ENCODE data around the gene ZYX.

The ZYX gene

GRCh38 chr7:143354376-143354775 is 26.8 kb upstream of the ZYX start:
- Histone ChIP-seq H3K9ac (ENCODE audit: low read depth, low read length, poor library complexity) (no peak overlapping the region), H3K14ac (ENCODE audit: low read length) (no peak overlapping the region), H3K23ac (ENCODE audit: low read depth, low read length, poor library complexity) (no peak overlapping the region), H2BK15ac (ENCODE audit: low read length) (no peak overlapping the region), H2BK5ac (ENCODE audit: low read length) (no peak overlapping the region), H3K27me3 (ENCODE audit: control insufficient read depth in 3 of 3, insufficient read depth in 3 of 3, low read depth in 1 of 3, low read length in 3 of 3) (peaks cover 0 to 5% (median 0%) of the 10 kb centered on the region in 3 experiments), H3K4ac (ENCODE audit: low read length) (no peak overlapping the region), H3K4me1 (ENCODE audit: control insufficient read depth in 2 of 2, insufficient read depth in 1 of 2, low read depth in 1 of 2, low read length in 2 of 2) (peaks cover 19 to 24% of the 10 kb centered on the region in 2 donors), H2AK5ac (ENCODE audit: low read depth, low read length) (no peak overlapping the region), H3K27ac (replicated peaks; ENCODE audit: low read length) (no peak overlapping the region), H2BK12ac (ENCODE audit: low read length) (no peak overlapping the region), H4K8ac (ENCODE audit: low read depth, low read length) (no peak overlapping the region), H3K79me1 (ENCODE audit: low read depth, low read length) (peaks cover 2% of the 10 kb centered on the region), H4K91ac (ENCODE audit: low read depth, low read length, poor library complexity) (no peak overlapping the region), H3K4me2 (ENCODE audit: insufficient read depth, low read length, poor library complexity, severe bottlenecking) (no peak overlapping the region), H3K18ac (ENCODE audit: low read length) (no peak overlapping the region), H3K36me3 (replicated peaks in 1 of 2; ENCODE audit: control insufficient read depth in 2 of 2, insufficient read depth in 2 of 2, low read length in 2 of 2) (peaks cover 33 to 36% of the 10 kb centered on the region in 2 donors), H3K4me3 (ENCODE audit: low read length in 2 of 2) (no peak overlapping the region), H3K9me3 (replicated peaks in 1 of 2; ENCODE audit: control insufficient read depth in 2 of 2, insufficient read depth in 1 of 2, low read depth in 1 of 2, low read length in 2 of 2) (no peaks in the 10 kb centered on the region), H2BK120ac (ENCODE audit: low read depth, low read length) (no peak overlapping the region), H2AFZ (ENCODE audit: low read length) (no peak overlapping the region)
- WGBS, 2 donors (ENCODE audit: extremely low coverage in 2 of 2, insufficient read length in 2 of 2, insufficient replicate concordance in 1 of 2) = no CpG with 5 or more reads among the region's 8 CpGs
- no peak for DNase-seq (ENCODE audit: low spot score)

- no peak for DNase-seq (ENCODE audit: low spot score)
- Histone ChIP-seq H2AK5ac (ENCODE audit: low read depth, low read length) (peak overlapping the region; percentile 8), H3K27ac (replicated peaks; ENCODE audit: low read length) (no peak overlapping the region), H3K79me1 (ENCODE audit: low read depth, low read length) (peaks cover 2% of the 10 kb centered on the region), H3K36me3 (replicated peaks in 1 of 2; ENCODE audit: control insufficient read depth in 2 of 2, insufficient read depth in 2 of 2, low read length in 2 of 2) (peaks cover 37 to 42% of the 10 kb centered on the region in 2 donors), H2BK15ac (ENCODE audit: low read length) (no peak overlapping the region), H3K23ac (ENCODE audit: low read depth, low read length, poor library complexity) (no peak overlapping the region), H3K4me1 (ENCODE audit: control insufficient read depth in 2 of 2, insufficient read depth in 1 of 2, low read depth in 1 of 2, low read length in 2 of 2) (peaks cover 19 to 24% of the 10 kb centered on the region in 2 donors), H2BK12ac (ENCODE audit: low read length) (no peak overlapping the region), H3K18ac (ENCODE audit: low read length) (no peak overlapping the region), H3K14ac (ENCODE audit: low read length) (no peak overlapping the region), H3K9me3 (replicated peaks in 1 of 2; ENCODE audit: control insufficient read depth in 2 of 2, insufficient read depth in 1 of 2, low read depth in 1 of 2, low read length in 2 of 2) (no peaks in the 10 kb centered on the region), H3K4me3 (ENCODE audit: low read length in 2 of 2) (no peak overlapping the region), H3K9ac (ENCODE audit: low read depth, low read length, poor library complexity) (no peak overlapping the region), H2BK120ac (ENCODE audit: low read depth, low read length) (no peak overlapping the region), H2AFZ (ENCODE audit: low read length) (no peak overlapping the region), H2BK5ac (ENCODE audit: low read length) (no peak overlapping the region), H3K4ac (ENCODE audit: low read length) (no peak overlapping the region), H4K8ac (ENCODE audit: low read depth, low read length) (no peak overlapping the region), H4K91ac (ENCODE audit: low read depth, low read length, poor library complexity) (no peak overlapping the region), H3K4me2 (ENCODE audit: insufficient read depth, low read length, poor library complexity, severe bottlenecking) (no peak overlapping the region), H3K27me3 (ENCODE audit: control insufficient read depth in 3 of 3, insufficient read depth in 3 of 3, low read depth in 1 of 3, low read length in 3 of 3) (no peaks in the 10 kb centered on the region)
- no CpG with 5 or more reads among the region's 8 CpGs for WGBS, 2 donors (ENCODE audit: extremely low coverage in 2 of 2, insufficient read length in 2 of 2, insufficient replicate concordance in 1 of 2)
Observed at GRCh38 chr7:143354965-143355364, 26.2 kb upstream of the ZYX start.

- H3K4me1 ChIP-seq (ENCODE audit: control insufficient read depth in 2 of 2, insufficient read depth in 1 of 2, low read depth in 1 of 2, low read length in 2 of 2) = peaks cover 22 to 24% of the 10 kb centered on the region in 2 donors
- no CpG with 5 or more reads among the region's 16 CpGs for WGBS, 2 donors (ENCODE audit: extremely low coverage in 2 of 2, insufficient read length in 2 of 2, insufficient replicate concordance in 1 of 2)
- no peak overlapping the region for H4K8ac ChIP-seq (ENCODE audit: low read depth, low read length)
- H2BK120ac ChIP-seq (ENCODE audit: low read depth, low read length) = no peak overlapping the region
- no peak for DNase-seq (ENCODE audit: low spot score)
- no peak overlapping the region for H2AFZ ChIP-seq (ENCODE audit: low read length)
- no peak overlapping the region for H3K18ac ChIP-seq (ENCODE audit: low read length)
- no peak overlapping the region for H3K4ac ChIP-seq (ENCODE audit: low read length)
- no peak overlapping the region for H3K27ac ChIP-seq (replicated peaks; ENCODE audit: low read length)
- H2BK15ac ChIP-seq (ENCODE audit: low read length) = no peak overlapping the region
- H3K27me3 ChIP-seq (ENCODE audit: control insufficient read depth in 3 of 3, insufficient read depth in 3 of 3, low read depth in 1 of 3, low read length in 3 of 3) = no peaks in the 10 kb centered on the region
- no peak overlapping the region for H4K91ac ChIP-seq (ENCODE audit: low read depth, low read length, poor library complexity)
- peak overlapping the region; percentile 36 for H3K9ac ChIP-seq (ENCODE audit: low read depth, low read length, poor library complexity)
- no peaks in the 10 kb centered on the region for H3K9me3 ChIP-seq (replicated peaks in 1 of 2; ENCODE audit: control insufficient read depth in 2 of 2, insufficient read depth in 1 of 2, low read depth in 1 of 2, low read length in 2 of 2)
- no peak overlapping the region for H3K4me3 ChIP-seq (ENCODE audit: low read length in 2 of 2)
- H3K36me3 ChIP-seq (replicated peaks in 1 of 2; ENCODE audit: control insufficient read depth in 2 of 2, insufficient read depth in 2 of 2, low read length in 2 of 2) = peaks cover 37 to 42% of the 10 kb centered on the region in 2 donors
- no peak overlapping the region for H3K23ac ChIP-seq (ENCODE audit: low read depth, low read length, poor library complexity)
- no peak overlapping the region for H3K4me2 ChIP-seq (ENCODE audit: insufficient read depth, low read length, poor library complexity, severe bottlenecking)
- no peak overlapping the region for H2BK5ac ChIP-seq (ENCODE audit: low read length)
- no peak overlapping the region for H2AK5ac ChIP-seq (ENCODE audit: low read depth, low read length)
- no peak overlapping the region for H3K14ac ChIP-seq (ENCODE audit: low read length)
- no peak overlapping the region for H2BK12ac ChIP-seq (ENCODE audit: low read length)
- peaks cover 2% of the 10 kb centered on the region for H3K79me1 ChIP-seq (ENCODE audit: low read depth, low read length)
Observed at GRCh38 chr7:143355450-143356385, 25.4 kb upstream of the ZYX start.

- H3K23ac ChIP-seq (ENCODE audit: low read depth, low read length, poor library complexity) = peak overlapping the region; percentile 25
- no CpG with 5 or more reads among the region's 13 CpGs for WGBS, 2 donors (ENCODE audit: extremely low coverage in 2 of 2, insufficient read length in 2 of 2, insufficient replicate concordance in 1 of 2)
- no peak overlapping the region for H3K4me3 ChIP-seq (ENCODE audit: low read length in 2 of 2)
- H2AK5ac ChIP-seq (ENCODE audit: low read depth, low read length) = no peak overlapping the region
- H2BK120ac ChIP-seq (ENCODE audit: low read depth, low read length) = no peak overlapping the region
- H3K27ac ChIP-seq (replicated peaks; ENCODE audit: low read length) = no peak overlapping the region
- H2BK15ac ChIP-seq (ENCODE audit: low read length) = no peak overlapping the region
- peaks cover 24% of the 10 kb centered on the region in 2 donors for H3K4me1 ChIP-seq (ENCODE audit: control insufficient read depth in 2 of 2, insufficient read depth in 1 of 2, low read depth in 1 of 2, low read length in 2 of 2)
- no peaks in the 10 kb centered on the region for H3K9me3 ChIP-seq (replicated peaks in 1 of 2; ENCODE audit: control insufficient read depth in 2 of 2, insufficient read depth in 1 of 2, low read depth in 1 of 2, low read length in 2 of 2)
- H3K18ac ChIP-seq (ENCODE audit: low read length) = no peak overlapping the region
- H3K14ac ChIP-seq (ENCODE audit: low read length) = no peak overlapping the region
- no peak overlapping the region for H3K9ac ChIP-seq (ENCODE audit: low read depth, low read length, poor library complexity)
- no peak overlapping the region for H4K8ac ChIP-seq (ENCODE audit: low read depth, low read length)
- no peak overlapping the region for H2AFZ ChIP-seq (ENCODE audit: low read length)
- no peak overlapping the region for H2BK12ac ChIP-seq (ENCODE audit: low read length)
- no peak for DNase-seq (ENCODE audit: low spot score)
- H2BK5ac ChIP-seq (ENCODE audit: low read length) = no peak overlapping the region
- H3K27me3 ChIP-seq (ENCODE audit: control insufficient read depth in 3 of 3, insufficient read depth in 3 of 3, low read depth in 1 of 3, low read length in 3 of 3) = no peaks in the 10 kb centered on the region
- H3K36me3 ChIP-seq (replicated peaks in 1 of 2; ENCODE audit: control insufficient read depth in 2 of 2, insufficient read depth in 2 of 2, low read length in 2 of 2) = peaks cover 37 to 42% of the 10 kb centered on the region in 2 donors
- H3K79me1 ChIP-seq (ENCODE audit: low read depth, low read length) = peaks cover 2% of the 10 kb centered on the region
- H3K4me2 ChIP-seq (ENCODE audit: insufficient read depth, low read length, poor library complexity, severe bottlenecking) = no peak overlapping the region
- H3K4ac ChIP-seq (ENCODE audit: low read length) = no peak overlapping the region
- no peak overlapping the region for H4K91ac ChIP-seq (ENCODE audit: low read depth, low read length, poor library complexity)
Observed at GRCh38 chr7:143356414-143357050, 24.6 kb upstream of the ZYX start.

All from neuronal stem cell (in vitro differentiated cells).